Measurements from ENCODE around the gene TRIM13. TPM values are rescaled to one million over a fixed set of nuclear protein-coding genes. Genes with fewer than 3 reads are reported as not detected.
"Not testable (repeated sequence)": the region's sequence is repeated elsewhere in the genome, so short reads cannot be mapped to it uniquely, and the experiment has no call there.

Gene TRIM13
- polyA plus RNA-seq, 1 donor from 2014 or later = 52.8 TPM

DNA sequence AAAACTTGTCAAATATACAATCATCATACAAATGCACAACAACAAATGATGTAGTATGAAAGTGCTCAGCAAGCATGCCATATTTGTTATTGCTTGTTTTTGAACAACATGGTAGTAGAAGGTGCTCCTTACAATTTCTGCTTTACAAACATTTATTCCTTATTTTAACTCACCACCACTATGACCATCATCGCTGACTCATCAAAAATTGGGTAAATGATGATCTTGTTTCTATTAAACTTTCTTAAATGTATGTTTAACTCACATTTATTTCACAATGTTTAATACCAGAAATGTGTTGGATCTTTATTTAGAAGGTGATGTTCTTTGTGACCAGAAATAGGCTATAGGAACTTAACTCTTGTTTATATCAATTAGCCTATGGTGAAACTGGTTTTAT, 63.9 kb downstream of the TRIM13 start:
- no peaks in the 10 kb centered on the region for H3K9me3 ChIP-seq (ENCODE audit: low read length)
- H3K9ac ChIP-seq (ENCODE audit: low read length) = no peak overlapping the region
- H3K9me2 ChIP-seq (ENCODE audit: insufficient read depth, low read length) = no peaks in the 10 kb centered on the region
- no peak overlapping the region for H3K4me3 ChIP-seq (ENCODE audit: low read length)
- H3F3A ChIP-seq (ENCODE audit: insufficient read depth, low read length, poor library complexity, severe bottlenecking) = no peaks in the 10 kb centered on the region
- no peaks in the 10 kb centered on the region for H3K27me3 ChIP-seq (ENCODE audit: insufficient read depth, low read depth, low read length)
- no peak overlapping the region for H3K27ac ChIP-seq (ENCODE audit: low read length)
- H3K4me2 ChIP-seq (ENCODE audit: low read length) = no peak overlapping the region
- H3K36me3 ChIP-seq (ENCODE audit: insufficient read depth, low read length) = no peaks in the 10 kb centered on the region
- no peaks in the 10 kb centered on the region for H3K79me2 ChIP-seq (replicated peaks; ENCODE audit: insufficient read depth, low read length)
- no peak overlapping the region for H2AFZ ChIP-seq (ENCODE audit: low read depth, low read length)
- TF ChIP-seq MXI1 (conservative IDR thresholded peaks at IDR 0.05; ENCODE audit: poor library complexity, severe bottlenecking) (no peak), REST (IDR thresholded peaks at IDR 0.05; ENCODE audit: borderline replicate concordance) (no peak), EZH2 (IDR thresholded peaks at IDR 0.05; ENCODE audit: borderline replicate concordance, insufficient read depth, low read length, poor library complexity, severe bottlenecking) (no peak), EP300 (conservative IDR thresholded peaks at IDR 0.05; ENCODE audit: poor library complexity, severe bottlenecking) (no peak), RAD21 (conservative IDR thresholded peaks at IDR 0.05) (no peak), TAF1 (IDR thresholded peaks at IDR 0.05; ENCODE audit: low read depth) (no peak), SMC3 (conservative IDR thresholded peaks at IDR 0.05; ENCODE audit: poor library complexity) (no peak), POLR2AphosphoS5 (IDR thresholded peaks at IDR 0.05) (no peak)
- TF ChIP-seq, protein P1, sequence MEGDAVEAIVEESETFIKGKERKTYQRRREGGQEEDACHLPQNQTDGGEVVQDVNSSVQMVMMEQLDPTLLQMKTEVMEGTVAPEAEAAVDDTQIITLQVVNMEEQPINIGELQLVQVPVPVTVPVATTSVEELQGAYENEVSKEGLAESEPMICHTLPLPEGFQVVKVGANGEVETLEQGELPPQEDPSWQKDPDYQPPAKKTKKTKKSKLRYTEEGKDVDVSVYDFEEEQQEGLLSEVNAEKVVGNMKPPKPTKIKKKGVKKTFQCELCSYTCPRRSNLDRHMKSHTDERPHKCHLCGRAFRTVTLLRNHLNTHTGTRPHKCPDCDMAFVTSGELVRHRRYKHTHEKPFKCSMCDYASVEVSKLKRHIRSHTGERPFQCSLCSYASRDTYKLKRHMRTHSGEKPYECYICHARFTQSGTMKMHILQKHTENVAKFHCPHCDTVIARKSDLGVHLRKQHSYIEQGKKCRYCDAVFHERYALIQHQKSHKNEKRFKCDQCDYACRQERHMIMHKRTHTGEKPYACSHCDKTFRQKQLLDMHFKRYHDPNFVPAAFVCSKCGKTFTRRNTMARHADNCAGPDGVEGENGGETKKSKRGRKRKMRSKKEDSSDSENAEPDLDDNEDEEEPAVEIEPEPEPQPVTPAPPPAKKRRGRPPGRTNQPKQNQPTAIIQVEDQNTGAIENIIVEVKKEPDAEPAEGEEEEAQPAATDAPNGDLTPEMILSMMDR (IDR thresholded peaks at IDR 0.05; ENCODE audit: poor library complexity, severe bottlenecking) = no peak
- no peaks in the 10 kb centered on the region for H4K20me1 ChIP-seq (ENCODE audit: insufficient read depth)

GRCh38 chr13:50062336-50062735, 65.5 kb downstream of the TRIM13 start:
- not testable (repeated sequence) for H3K36me3 ChIP-seq (ENCODE audit: insufficient read depth, low read length); H3K27me3 ChIP-seq (ENCODE audit: insufficient read depth, low read depth, low read length); H3K27ac ChIP-seq (ENCODE audit: low read length); H3K9ac ChIP-seq (ENCODE audit: low read length); H3K4me2 ChIP-seq (ENCODE audit: low read length); H3F3A ChIP-seq (ENCODE audit: insufficient read depth, low read length, poor library complexity, severe bottlenecking); H3K4me3 ChIP-seq (ENCODE audit: low read length); H3K79me2 ChIP-seq (replicated peaks; ENCODE audit: insufficient read depth, low read length); H4K20me1 ChIP-seq (ENCODE audit: insufficient read depth); H2AFZ ChIP-seq (ENCODE audit: low read depth, low read length); H3K9me3 ChIP-seq (ENCODE audit: low read length); H3K9me2 ChIP-seq (ENCODE audit: insufficient read depth, low read length)

- Histone ChIP-seq H3F3A (ENCODE audit: insufficient read depth, low read length, poor library complexity, severe bottlenecking) (no peaks in the 10 kb centered on the region), H3K9me2 (ENCODE audit: insufficient read depth, low read length) (no peaks in the 10 kb centered on the region), H3K27ac (ENCODE audit: low read length) (no peak overlapping the region), H3K4me3 (ENCODE audit: low read length) (no peak overlapping the region), H2AFZ (ENCODE audit: low read depth, low read length) (no peak overlapping the region), H3K27me3 (ENCODE audit: insufficient read depth, low read depth, low read length) (no peaks in the 10 kb centered on the region), H3K9me3 (ENCODE audit: low read length) (no peaks in the 10 kb centered on the region), H3K4me2 (ENCODE audit: low read length) (no peak overlapping the region), H3K36me3 (ENCODE audit: insufficient read depth, low read length) (no peaks in the 10 kb centered on the region), H3K9ac (ENCODE audit: low read length) (no peak overlapping the region), H4K20me1 (ENCODE audit: insufficient read depth) (no peaks in the 10 kb centered on the region), H3K79me2 (replicated peaks; ENCODE audit: insufficient read depth, low read length) (peaks cover 19% of the 10 kb centered on the region)
- TF ChIP-seq RAD21 (conservative IDR thresholded peaks at IDR 0.05) (no peak), TAF1 (IDR thresholded peaks at IDR 0.05; ENCODE audit: low read depth) (no peak)
Observed at GRCh38 chr13:50065712-50066111, 68.9 kb downstream of the TRIM13 start.

Small RNAs within 50 kb of the gene (small RNA-seq; reads per million reads assigned to genes)
- gene MIR16-1 = 5.3 to 15.0 (median 7.3) reads per million in 3 experiments
- 10.4 to 88.9 (median 55.6) reads per million in 3 experiments for gene MIR3613
- gene RF02105 = 0 reads per million in 3 experiments
- gene RF02106 = 0 reads per million in 3 experiments
- 0 reads per million in 3 experiments for gene RF02107
- gene RF02108 = 0 reads per million in 3 experiments

Other genes starting within 250 kb of the TRIM13 start
- gene KPNA3, start 204.4 kb upstream of the TRIM13 start, polyA plus RNA-seq = 40.5 and 41.7 TPM in 2 replicates
- gene SPRYD7, start 60.7 kb upstream of the TRIM13 start, polyA plus RNA-seq = 13.2 and 15.4 TPM in 2 replicates
- 3.3 and 6.7 TPM in 2 replicates for gene KCNRG, start 18.4 kb downstream of the TRIM13 start, polyA plus RNA-seq